8988T (cell line): Measurements from ENCODE around the gene SMARCE1.

Experiments
- DNase-seq: peaks from one replicate; pipeline ENCODE4 v3.0.0; 2011

Gene SMARCE1

GRCh38 chr17:40577611-40578065, 70.0 kb downstream of the SMARCE1 start:
- no peak for DNase-seq

DNA sequence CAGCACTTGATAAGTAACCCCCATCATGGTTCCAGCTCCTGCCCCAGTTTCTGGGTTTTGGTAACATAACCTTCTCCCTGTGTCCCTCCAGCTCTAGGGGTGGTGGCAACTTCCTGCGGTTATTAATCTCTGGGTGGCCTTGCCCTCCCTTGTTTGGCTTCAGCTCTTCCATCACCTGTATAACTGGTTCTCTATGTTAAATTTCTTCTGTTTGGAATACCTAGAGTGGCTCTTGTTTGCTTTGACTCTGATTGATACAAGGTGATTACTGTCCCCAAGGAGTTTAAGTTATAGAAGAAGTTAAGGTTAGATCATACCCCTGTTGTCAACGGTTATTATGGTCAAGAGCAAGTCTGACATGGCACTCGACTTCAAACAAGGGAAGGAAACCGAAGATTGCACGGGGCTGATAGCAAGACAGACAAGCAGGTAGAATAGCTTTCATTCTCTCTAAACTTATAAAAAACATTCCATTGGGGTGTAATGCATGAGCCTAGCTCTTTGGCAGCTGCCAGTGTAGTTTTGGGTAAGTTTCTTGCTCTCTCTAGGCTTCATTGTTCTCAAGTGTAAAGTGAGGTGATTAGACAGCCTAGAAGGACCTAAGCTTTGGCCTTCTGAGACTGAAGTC, 71.4 kb downstream of the SMARCE1 start:
- no peak for DNase-seq
